HEK293 (cell line): ENCODE data around the gene XBP1.

Experiments used
- CTCF ChIA-PET: fragments of 350-600 bp; formaldehyde crosslinking; extraction: SDS; loops from one replicate; lab custom pipeline; 2021; ENCODE audit warnings: antibody characterized with exemption; lab: Yijun Ruan, JAX
- POLR2A ChIA-PET: fragments of 300-600 bp; formaldehyde crosslinking; extraction: SDS; loops from one replicate; lab custom pipeline; 2020; ENCODE audit warnings: antibody characterized with exemption, inconsistent platforms; lab: Yijun Ruan, JAX
- H3K27ac ChIP-seq: fragments of 200-500 bp; sonication (Bioruptor generic); 2 replicates; pipeline ENCODE4 v1.5.1; 2014; ENCODE audit warnings: low read depth, low read length, control low read depth, inconsistent platforms; ENCODE audit errors: extremely low read depth
- H3K36me3 ChIP-seq, 2 experiments: fragments of 200-500 bp in 1 of 2; sonication (Bioruptor generic) in 1 of 2; 1 replicate in 1 of 2; 2 replicates in 1 of 2; pipeline ENCODE4 v1.5.1; 2014 to 2017; ENCODE audit warnings: inconsistent platforms in 2 of 2, low read length in 2 of 2; ENCODE audit not compliant: control insufficient read depth in 2 of 2, insufficient read depth in 1 of 2
- H3K4me1 ChIP-seq: fragments of 200-500 bp; sonication (Bioruptor generic); 2 replicates; pipeline ENCODE4 v1.5.1; 2014; ENCODE audit warnings: mild to moderate bottlenecking, low read length, inconsistent platforms; ENCODE audit not compliant: control insufficient read depth, insufficient read depth
- H3K4me3 ChIP-seq: 2 replicates; pipeline ENCODE4 v1.5.1; 2011; ENCODE audit warnings: low read depth, mild to moderate bottlenecking, control low read depth, low read length, moderate library complexity
- H3K9me3 ChIP-seq: fragments of 200-500 bp; sonication (Bioruptor generic); 2 replicates; pipeline ENCODE4 v1.5.1; 2014; ENCODE audit warnings: low read depth, low read length, inconsistent platforms; ENCODE audit not compliant: control insufficient read depth, insufficient read depth
- FEZF1 ChIP-seq: fragments of 450-650 bp; formaldehyde crosslinking; IDR thresholded peaks from 2 replicates; pipeline ENCODE4 v1.5.1; 2016; ENCODE audit warnings: missing biosample characterization, missing genetic modification characterization
- IKZF3 ChIP-seq: fragments of 450-650 bp; IDR thresholded peaks from 2 replicates; pipeline ENCODE4 v1.5.0; 2018; ENCODE audit warnings: missing biosample characterization, mild to moderate bottlenecking, missing genetic modification characterization, moderate library complexity
- MZF1 ChIP-seq: fragments of 450-650 bp; formaldehyde crosslinking; IDR thresholded peaks from 2 replicates; pipeline ENCODE4 v1.5.1; 2017; ENCODE audit warnings: missing biosample characterization, missing genetic modification characterization, borderline replicate concordance
- REPIN1 ChIP-seq: fragments of 450-650 bp; formaldehyde crosslinking; IDR thresholded peaks from 2 replicates; pipeline ENCODE4 v1.5.1; 2017; ENCODE audit warnings: missing biosample characterization, missing genetic modification characterization, low read depth
- ZBTB1 ChIP-seq: fragments of 450-650 bp; formaldehyde crosslinking; IDR thresholded peaks from 2 replicates; pipeline ENCODE4 v1.5.1; 2016; ENCODE audit warnings: missing biosample characterization, missing genetic modification characterization
- ZNF121 ChIP-seq: fragments of 450-650 bp; formaldehyde crosslinking; IDR thresholded peaks from 2 replicates; pipeline ENCODE4 v1.5.1; 2016; ENCODE audit warnings: missing biosample characterization, missing genetic modification characterization
- ZNF133 ChIP-seq: fragments of 450-650 bp; formaldehyde crosslinking; IDR thresholded peaks from 2 replicates; pipeline ENCODE4 v1.5.1; 2016; ENCODE audit warnings: missing biosample characterization, missing genetic modification characterization
- ZNF175 ChIP-seq: fragments of 450-650 bp; formaldehyde crosslinking; IDR thresholded peaks from 2 replicates; pipeline ENCODE4 v1.5.1; 2016; ENCODE audit warnings: missing biosample characterization, missing genetic modification characterization
- ZNF19 ChIP-seq: fragments of 450-650 bp; formaldehyde crosslinking; IDR thresholded peaks from 2 replicates; pipeline ENCODE4; 2016; ENCODE audit warnings: missing biosample characterization, missing genetic modification characterization, low read depth
- ZNF501 ChIP-seq: fragments of 450-650 bp; formaldehyde crosslinking; IDR thresholded peaks from 2 replicates; pipeline ENCODE4 v1.5.1; 2016; ENCODE audit warnings: missing biosample characterization, missing genetic modification characterization
- ZNF654 ChIP-seq: fragments of 450-650 bp; formaldehyde crosslinking; IDR thresholded peaks from 2 replicates; pipeline ENCODE4 v1.5.1; 2016; ENCODE audit warnings: low read depth, missing biosample characterization, missing genetic modification characterization
- ZNF664 ChIP-seq: fragments of 450-650 bp; formaldehyde crosslinking; IDR thresholded peaks from 2 replicates; pipeline ENCODE4 v1.5.1; 2016; ENCODE audit warnings: missing biosample characterization, missing genetic modification characterization
- ZNF670 ChIP-seq: fragments of 450-650 bp; formaldehyde crosslinking; IDR thresholded peaks from 2 replicates; pipeline ENCODE4 v1.5.1; 2016; ENCODE audit warnings: missing biosample characterization, missing genetic modification characterization, low read depth
- TF ChIP-seq, protein P1 (sequence below): fragments of 450-650 bp; formaldehyde crosslinking; IDR thresholded peaks from 2 replicates; pipeline ENCODE4 v1.5.1; 2017; ENCODE audit warnings: missing biosample characterization, missing genetic modification characterization
- TF ChIP-seq, protein P2 (sequence below): fragments of 450-650 bp; formaldehyde crosslinking; IDR thresholded peaks from 2 replicates; pipeline ENCODE4 v1.5.1; 2017; ENCODE audit warnings: missing biosample characterization, missing genetic modification characterization
- TF ChIP-seq, protein P3 (sequence below): IDR thresholded peaks from 2 replicates; pipeline ENCODE4 v1.6.1; 2011; ENCODE audit warnings: mild to moderate bottlenecking, low read depth, low read length, borderline replicate concordance

Gene XBP1

DNA sequence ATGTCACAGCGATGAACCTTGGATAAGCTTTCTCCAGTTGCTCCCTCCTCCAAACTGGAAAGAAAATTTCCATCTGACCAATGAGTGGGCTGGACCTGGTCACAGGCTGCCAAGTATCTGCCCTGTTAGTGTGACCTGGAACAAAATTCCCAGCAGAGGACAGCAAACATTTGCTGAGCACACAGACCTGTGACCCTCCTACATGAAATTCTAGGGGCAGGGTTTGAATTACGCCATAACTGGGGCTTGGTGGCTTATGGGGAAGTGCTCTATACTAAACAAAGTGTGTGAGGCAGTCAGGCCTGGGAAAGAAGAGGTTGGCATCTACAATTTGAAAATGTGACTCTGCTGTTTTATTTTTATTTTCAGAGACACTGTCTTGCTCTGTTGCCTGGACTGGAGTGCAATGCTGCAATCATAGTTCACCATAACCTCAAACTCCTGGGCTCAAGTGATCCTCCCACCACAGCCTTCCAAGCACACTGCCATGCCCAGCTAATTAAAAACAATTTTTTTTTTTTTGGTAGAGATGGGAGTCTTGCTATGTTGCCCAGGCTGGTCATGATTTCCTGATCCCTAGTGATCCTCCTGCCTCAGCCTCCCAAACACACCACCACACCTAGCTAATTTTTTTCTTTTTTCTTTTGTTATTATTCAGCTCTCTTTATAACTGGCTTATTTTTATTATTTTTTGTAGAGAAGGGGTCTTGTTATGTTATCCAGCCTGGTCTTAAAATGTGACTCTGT is 13.6 kb upstream of the XBP1 start:
- ChIA-PET POLR2A (interaction anchor here (1.3 to 2.2 kb wide), 2 partner anchors 10 to 14 kb away, joined by 3 to 7 read pairs; partner anchors contain the start of gene XBP1), CTCF (interaction anchor here (0.6 to 1.9 kb wide), 4 partner anchors 11 to 214 kb away, joined by 3 to 9 read pairs (median 6); no protein-coding TSS in a partner anchor)
- TF ChIP-seq, protein P1, sequence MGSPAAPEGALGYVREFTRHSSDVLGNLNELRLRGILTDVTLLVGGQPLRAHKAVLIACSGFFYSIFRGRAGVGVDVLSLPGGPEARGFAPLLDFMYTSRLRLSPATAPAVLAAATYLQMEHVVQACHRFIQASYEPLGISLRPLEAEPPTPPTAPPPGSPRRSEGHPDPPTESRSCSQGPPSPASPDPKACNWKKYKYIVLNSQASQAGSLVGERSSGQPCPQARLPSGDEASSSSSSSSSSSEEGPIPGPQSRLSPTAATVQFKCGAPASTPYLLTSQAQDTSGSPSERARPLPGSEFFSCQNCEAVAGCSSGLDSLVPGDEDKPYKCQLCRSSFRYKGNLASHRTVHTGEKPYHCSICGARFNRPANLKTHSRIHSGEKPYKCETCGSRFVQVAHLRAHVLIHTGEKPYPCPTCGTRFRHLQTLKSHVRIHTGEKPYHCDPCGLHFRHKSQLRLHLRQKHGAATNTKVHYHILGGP (tag by site-specific recombination) = no peak
- TF ChIP-seq ZNF121 (tag by site-specific recombination) (peak; percentile 79), MZF1 (tag by site-specific recombination) (no peak)
- Histone ChIP-seq H3K4me3 (no peak overlapping the region), H3K4me1 (no peaks in the 10 kb centered on the region), H3K36me3 (no peaks in the 10 kb centered on the region), H3K27ac (no peak overlapping the region), H3K9me3 (no peaks in the 10 kb centered on the region)

DNA sequence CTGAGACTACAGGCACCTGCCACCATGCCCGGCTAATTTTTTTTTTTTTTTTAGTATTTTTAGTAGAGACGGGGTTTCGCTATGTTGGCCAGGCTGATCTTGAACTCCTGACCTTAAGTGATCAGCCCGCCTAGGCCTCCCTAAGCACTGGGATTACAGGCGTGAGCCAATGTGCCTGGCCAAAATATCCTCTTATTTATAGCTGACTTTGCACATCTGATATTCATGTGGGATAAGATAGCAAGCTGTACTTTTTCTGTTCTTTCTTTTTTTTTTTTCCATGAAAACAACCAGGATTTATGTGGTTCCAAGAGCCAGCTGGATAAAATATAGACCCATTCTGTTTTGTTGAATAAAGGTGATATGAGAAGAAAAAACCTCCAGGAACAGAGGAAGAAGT is 12.1 kb upstream of the XBP1 start:
- POLR2A ChIA-PET = interaction anchor here (0.6 to 0.7 kb wide), 3 partner anchors 12 to 143 kb away, joined by 3 read pairs; no protein-coding TSS in a partner anchor

DNA sequence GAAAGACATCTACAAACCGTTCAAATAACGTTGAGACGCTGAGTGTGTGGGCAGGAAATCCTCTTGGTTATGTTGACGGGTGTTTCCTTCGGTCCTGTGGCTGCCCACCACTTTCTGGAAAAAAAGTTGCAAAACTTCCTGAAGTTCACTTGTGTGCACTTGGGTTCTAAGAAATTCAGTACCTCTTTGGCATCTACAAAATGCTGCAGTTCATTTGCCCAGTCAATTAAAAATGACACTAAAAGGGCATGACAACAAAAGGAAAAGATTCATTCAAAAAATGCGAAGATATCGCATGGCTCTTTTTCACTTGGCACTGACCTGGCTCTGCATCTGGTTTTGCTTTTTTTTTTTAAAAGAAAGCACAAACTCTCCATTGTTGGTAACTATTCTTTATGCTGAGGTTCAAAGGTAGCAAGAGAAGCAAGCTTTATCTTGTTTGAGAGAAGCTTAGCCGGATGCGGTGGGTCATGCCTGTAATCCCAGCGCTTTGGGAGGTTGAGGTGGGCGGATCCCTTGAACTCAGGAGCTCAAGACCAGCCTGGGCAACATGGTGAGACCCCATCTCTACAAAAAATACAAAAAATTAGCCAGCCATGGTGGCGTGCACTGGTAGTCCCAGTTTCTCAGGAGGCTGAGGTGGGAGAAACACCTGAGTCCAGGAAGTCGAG is 10.6 kb upstream of the XBP1 start:
- no peaks in the 10 kb centered on the region for H3K9me3 ChIP-seq
- TF ChIP-seq IKZF3 (tag by site-specific recombination) (no peak), ZNF121 (tag by site-specific recombination) (peak; percentile 73)
- no peaks in the 10 kb centered on the region for H3K36me3 ChIP-seq
- no peak overlapping the region for H3K27ac ChIP-seq
- POLR2A ChIA-PET = no interaction called here
- H3K4me1 ChIP-seq = no peaks in the 10 kb centered on the region
- CTCF ChIA-PET = interaction anchor here (0.6 to 2.3 kb wide), 3 partner anchors 18 to 419 kb away, joined by 3 to 7 read pairs (median 5); no protein-coding TSS in a partner anchor
- H3K4me3 ChIP-seq = no peak overlapping the region

More for the DNA sequence above, 12.1 kb upstream of the XBP1 start:
- TF ChIP-seq, protein P2, sequence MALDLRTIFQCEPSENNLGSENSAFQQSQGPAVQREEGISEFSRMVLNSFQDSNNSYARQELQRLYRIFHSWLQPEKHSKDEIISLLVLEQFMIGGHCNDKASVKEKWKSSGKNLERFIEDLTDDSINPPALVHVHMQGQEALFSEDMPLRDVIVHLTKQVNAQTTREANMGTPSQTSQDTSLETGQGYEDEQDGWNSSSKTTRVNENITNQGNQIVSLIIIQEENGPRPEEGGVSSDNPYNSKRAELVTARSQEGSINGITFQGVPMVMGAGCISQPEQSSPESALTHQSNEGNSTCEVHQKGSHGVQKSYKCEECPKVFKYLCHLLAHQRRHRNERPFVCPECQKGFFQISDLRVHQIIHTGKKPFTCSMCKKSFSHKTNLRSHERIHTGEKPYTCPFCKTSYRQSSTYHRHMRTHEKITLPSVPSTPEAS = no peak
- TF ChIP-seq ZNF19 (tag by site-specific recombination) (no peak), ZNF670 (tag by site-specific recombination) (no peak), ZBTB1 (tag by site-specific recombination) (no peak), FEZF1 (tag by site-specific recombination) (no peak), ZNF133 (tag by site-specific recombination) (no peak), REPIN1 (no peak), ZNF175 (tag by site-specific recombination) (no peak), ZNF664 (tag by site-specific recombination) (no peak), ZNF654 (tag by site-specific recombination) (no peak), ZNF501 (tag by site-specific recombination) (no peak)
- TF ChIP-seq, protein P3, sequence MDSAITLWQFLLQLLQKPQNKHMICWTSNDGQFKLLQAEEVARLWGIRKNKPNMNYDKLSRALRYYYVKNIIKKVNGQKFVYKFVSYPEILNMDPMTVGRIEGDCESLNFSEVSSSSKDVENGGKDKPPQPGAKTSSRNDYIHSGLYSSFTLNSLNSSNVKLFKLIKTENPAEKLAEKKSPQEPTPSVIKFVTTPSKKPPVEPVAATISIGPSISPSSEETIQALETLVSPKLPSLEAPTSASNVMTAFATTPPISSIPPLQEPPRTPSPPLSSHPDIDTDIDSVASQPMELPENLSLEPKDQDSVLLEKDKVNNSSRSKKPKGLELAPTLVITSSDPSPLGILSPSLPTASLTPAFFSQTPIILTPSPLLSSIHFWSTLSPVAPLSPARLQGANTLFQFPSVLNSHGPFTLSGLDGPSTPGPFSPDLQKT = no peak
- no peak overlapping the region for H3K27ac ChIP-seq
- no peaks in the 10 kb centered on the region for H3K36me3 ChIP-seq
- H3K9me3 ChIP-seq = no peaks in the 10 kb centered on the region
- H3K4me1 ChIP-seq = no peaks in the 10 kb centered on the region
- no peak overlapping the region for H3K4me3 ChIP-seq
- CTCF ChIA-PET = interaction anchor here (0.6 to 2.3 kb wide), 4 partner anchors 11 to 212 kb away, joined by 4 to 9 read pairs (median 6); no protein-coding TSS in a partner anchor
